ENCODE results near the gene RNF181.

- TF ChIP-seq MYC (IDR thresholded peaks at IDR 0.05; ENCODE audit: borderline replicate concordance, low read length) (no peak), CTCF (IDR thresholded peaks at IDR 0.05) (no peak), CHD2 (IDR thresholded peaks at IDR 0.05; ENCODE audit: low read length, partially characterized antibody) (no peak), BCL3 (IDR thresholded peaks at IDR 0.05) (no peak), HDAC2 (IDR thresholded peaks at IDR 0.05) (no peak), POLR2A (IDR thresholded peaks at IDR 0.05; ENCODE audit: low read length) (no peak), PBX3 (IDR thresholded peaks at IDR 0.05) (no peak), RAD21 (conservative IDR thresholded peaks at IDR 0.05 in 1 of 2, IDR thresholded peaks at IDR 0.05 in 1 of 2) (no peak), EP300 (IDR thresholded peaks at IDR 0.05) (no peak), SMC3 (IDR thresholded peaks at IDR 0.05) (no peak)
- TF ChIP-seq, protein P1, sequence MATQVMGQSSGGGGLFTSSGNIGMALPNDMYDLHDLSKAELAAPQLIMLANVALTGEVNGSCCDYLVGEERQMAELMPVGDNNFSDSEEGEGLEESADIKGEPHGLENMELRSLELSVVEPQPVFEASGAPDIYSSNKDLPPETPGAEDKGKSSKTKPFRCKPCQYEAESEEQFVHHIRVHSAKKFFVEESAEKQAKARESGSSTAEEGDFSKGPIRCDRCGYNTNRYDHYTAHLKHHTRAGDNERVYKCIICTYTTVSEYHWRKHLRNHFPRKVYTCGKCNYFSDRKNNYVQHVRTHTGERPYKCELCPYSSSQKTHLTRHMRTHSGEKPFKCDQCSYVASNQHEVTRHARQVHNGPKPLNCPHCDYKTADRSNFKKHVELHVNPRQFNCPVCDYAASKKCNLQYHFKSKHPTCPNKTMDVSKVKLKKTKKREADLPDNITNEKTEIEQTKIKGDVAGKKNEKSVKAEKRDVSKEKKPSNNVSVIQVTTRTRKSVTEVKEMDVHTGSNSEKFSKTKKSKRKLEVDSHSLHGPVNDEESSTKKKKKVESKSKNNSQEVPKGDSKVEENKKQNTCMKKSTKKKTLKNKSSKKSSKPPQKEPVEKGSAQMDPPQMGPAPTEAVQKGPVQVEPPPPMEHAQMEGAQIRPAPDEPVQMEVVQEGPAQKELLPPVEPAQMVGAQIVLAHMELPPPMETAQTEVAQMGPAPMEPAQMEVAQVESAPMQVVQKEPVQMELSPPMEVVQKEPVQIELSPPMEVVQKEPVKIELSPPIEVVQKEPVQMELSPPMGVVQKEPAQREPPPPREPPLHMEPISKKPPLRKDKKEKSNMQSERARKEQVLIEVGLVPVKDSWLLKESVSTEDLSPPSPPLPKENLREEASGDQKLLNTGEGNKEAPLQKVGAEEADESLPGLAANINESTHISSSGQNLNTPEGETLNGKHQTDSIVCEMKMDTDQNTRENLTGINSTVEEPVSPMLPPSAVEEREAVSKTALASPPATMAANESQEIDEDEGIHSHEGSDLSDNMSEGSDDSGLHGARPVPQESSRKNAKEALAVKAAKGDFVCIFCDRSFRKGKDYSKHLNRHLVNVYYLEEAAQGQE (IDR thresholded peaks at IDR 0.05): no peak
These were observed 6.9 kb upstream of the RNF181 start for GRCh38 chr2:85588645-85589044.
